Stimulated activated naive CD8-positive, alpha-beta T cell treated with anti-CD3 and anti-CD28 coated beads, Interleukin-15, Interleukin-2, amounts not matched to agents 100 U/mL and 50 U/mL, for 24 hours (primary cell): ENCODE data around the gene DDX31.

Experiments used
- ATAC-seq: fragments of 150-1000 bp; cut with Tn5 transposase; one replicate; pipeline ENCODE4 v1.10.0; 2021
- DNase-seq: peaks from one replicate; pipeline ENCODE4 v3.0.0; 2021

Gene DDX31

DNA sequence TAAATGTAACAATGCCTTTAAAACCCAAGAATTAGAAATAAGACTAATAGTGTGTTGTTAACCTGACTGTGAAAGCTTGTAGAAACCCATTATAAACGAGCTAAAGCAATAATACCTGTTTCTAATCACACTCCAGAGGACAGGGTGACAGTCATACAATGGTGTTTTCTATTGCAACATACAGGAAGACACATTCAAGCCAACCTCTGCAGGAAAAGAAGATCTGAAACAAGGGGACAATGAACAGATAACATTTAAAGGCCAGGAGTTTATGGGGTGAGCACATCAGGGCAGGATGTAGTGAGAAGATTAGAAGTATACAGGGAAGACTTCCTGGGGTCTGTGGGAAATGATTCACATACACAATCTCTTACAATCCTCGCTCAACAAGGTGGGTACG, 73.6 kb downstream of the DDX31 start:
- ATAC-seq (no peak), DNase-seq (no peak)

DNA sequence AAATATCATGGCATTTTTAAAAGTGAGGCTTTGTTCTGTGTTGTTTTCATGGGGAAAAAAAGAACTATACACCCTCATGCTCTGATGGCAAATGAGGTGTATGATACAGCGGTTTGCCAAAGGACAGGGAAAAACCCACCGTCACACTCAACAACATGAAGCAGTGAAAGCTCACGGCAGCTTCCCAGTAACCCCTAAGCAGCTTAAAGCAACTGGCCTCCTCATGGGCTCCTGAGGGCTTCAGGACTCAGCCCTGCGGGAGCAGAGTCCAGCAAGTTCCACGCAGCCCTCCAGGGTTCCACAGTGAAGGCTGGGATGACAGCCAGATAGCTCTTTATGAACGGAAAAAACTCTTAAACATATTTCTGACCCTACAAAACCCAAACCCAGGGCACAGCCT, 74.5 kb downstream of the DDX31 start:
- no peak for DNase-seq
- no peak for ATAC-seq

- DNase-seq (no peak), ATAC-seq (no peak)
These were observed 75.4 kb downstream of the DDX31 start for GRCh38 chr9:132594412-132594811.

DNA sequence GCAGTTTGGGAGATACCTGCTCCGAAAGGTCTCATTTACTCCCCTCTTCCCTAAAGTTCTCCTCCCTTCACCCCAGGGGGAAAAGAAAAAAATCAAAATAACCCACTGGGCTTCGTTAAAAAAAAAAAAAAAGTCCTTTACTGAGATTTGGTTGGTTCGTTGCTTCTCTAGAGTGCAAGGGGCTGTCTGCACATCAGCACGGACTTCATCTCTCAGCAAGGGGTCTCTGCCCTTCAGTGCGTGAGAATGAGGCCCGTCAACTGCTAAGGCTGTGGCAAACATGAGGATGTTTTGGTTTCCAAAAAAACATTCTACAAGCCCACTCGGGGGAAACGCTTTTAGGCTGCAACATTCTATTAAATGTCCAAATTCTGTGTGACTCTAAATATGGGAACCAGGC, 77.3 kb downstream of the DDX31 start:
- ATAC-seq: no peak
- no peak for DNase-seq

GRCh38 chr9:132591751-132592314, 78.0 kb downstream of the DDX31 start:
- ATAC-seq (no peak), DNase-seq (no peak)

- ATAC-seq (no peak), DNase-seq (no peak)
These were observed 78.5 kb downstream of the DDX31 start for GRCh38 chr9:132591244-132591643.

DNA sequence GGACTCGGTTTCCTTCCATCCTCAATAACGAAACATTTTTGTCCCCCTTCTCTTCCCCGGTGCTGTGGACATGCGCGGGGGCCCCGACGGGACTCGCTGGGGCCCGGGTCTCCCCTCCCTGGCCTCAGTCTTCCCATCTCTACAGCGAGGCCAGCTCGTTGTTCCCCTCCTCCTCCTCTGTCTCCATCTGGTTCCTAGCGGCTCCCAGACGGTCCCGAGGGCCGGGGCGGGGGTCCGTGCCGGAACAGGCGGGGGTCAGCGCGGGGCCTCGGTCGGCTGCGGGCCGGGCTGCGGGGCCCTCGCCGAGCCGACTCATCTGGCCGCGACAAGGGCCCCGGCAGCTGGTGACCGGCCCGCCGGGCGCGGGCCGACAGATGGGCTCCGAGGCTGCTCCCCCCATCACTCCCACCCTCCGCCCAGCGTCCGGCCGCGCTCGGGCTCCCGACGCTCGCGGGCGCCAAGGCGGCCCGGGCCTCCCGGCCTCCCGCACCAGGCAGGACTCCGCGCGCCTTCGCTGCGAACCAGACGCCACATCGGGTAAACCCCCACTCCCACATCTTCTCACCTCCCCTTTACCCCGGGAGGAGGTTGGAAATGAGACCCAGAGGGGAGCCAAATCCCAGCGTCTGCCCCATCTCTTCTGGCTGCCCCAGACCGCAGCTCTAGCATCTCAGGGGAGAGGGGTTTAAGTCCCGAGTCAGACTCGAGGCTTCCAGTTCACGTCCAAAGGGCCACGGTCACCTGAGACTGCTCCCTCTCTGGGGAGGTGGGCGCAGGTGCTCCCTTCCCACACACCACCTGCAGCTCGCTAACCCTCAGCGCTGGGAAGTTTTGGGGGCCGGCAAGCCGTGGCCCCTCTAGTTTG, 79.2 kb downstream of the DDX31 start:
- ATAC-seq (no peak), DNase-seq (no peak)

- ATAC-seq (no peak), DNase-seq (no peak)
These were observed 79.8 kb downstream of the DDX31 start for GRCh38 chr9:132590037-132590317.

DNA sequence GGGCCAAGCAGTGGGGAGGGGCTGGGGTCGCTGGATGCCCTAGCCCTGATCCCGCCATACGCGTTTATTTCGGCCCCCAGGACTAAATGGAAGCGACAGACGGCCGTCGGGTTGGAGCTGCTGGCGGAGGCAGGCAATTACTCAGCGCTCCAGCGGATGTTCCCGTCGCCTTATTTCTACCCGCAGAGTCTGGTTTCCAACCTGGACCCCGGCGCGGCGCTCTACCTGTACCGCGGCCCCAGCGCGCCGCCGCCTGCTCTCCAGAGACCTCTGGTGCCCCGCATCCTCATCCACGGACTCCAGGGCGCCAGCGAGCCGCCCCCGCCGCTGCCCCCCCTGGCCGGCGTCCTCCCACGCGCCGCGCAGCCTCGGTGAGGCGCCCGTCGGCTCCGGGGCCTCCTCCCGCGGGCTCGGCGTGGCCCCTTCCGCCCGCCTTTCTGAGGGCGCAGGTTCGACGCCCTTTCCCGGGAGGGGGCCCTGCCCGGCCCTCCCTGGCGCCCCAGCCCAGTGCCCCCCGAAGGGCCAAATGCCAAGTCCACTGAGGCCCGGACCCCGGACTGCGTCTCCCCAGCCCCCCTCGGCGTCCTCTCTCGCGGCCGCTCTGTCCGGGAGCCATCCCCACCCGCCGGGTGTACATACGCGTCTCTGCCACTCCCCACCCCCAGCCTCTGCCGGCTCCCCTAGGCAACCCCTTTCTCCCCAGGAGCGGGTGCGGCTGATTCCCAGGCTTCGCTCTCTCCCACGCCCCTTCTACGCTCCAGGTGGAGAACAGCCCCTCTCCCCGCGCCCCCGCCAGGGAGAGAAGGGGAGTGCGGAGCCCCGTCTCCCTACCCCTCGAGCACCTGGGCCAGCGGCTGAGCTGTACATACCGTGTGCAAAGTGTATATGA, 80.4 kb downstream of the DDX31 start:
- DNase-seq (no peak), ATAC-seq (no peak)

DNA sequence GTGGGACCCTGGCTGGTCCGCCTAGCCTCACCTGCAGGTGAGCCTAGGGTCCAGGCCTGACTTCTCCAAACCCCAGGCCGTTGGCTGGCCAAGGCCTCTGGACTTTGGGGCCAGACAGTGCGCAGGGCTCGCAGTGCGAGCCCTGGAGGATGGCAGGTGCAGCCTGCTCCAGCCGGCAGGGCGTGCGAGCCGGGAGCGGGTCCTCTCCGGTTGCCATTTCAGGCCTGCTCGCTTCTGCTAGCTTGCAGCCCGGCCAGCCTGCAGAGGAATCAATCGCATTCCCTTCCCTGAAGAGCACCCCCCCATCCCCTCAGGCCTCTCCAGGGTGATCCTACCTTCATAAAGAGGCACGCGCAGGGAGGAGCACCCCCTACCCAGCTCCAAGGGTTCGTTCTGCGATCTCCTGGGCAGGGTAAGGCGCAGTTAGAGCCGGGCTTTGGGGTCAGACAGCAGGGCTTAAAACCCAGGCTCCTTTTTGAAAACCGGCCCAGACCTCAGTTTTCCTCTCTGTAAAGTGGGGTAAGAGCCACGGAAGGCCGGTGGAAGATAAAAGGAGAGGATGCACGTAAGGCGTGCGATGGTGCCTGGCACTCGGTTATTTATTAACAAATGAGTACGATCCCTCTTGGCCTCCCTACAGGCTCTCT, 81.2 kb downstream of the DDX31 start:
- DNase-seq (no peak), ATAC-seq (no peak)

DNA sequence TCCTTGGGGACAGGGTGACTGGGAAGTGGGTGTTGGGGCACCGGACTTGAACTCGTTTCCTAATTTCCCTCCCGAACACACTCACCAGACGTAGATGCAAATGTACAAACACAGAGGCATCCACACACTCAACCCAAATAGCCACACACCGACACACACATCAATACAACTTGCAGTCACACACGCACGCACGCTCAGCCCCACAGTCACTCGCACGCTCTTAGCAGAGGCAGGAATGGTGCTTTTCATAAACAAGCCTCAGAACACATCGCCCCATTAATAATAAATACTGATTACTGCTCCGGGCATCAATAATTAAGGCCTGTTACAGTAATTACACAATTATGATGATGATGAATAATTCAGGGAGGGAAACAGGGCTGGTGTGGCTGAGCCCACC, 81.7 kb downstream of the DDX31 start:
- DNase-seq (no peak), ATAC-seq (no peak)

DNA sequence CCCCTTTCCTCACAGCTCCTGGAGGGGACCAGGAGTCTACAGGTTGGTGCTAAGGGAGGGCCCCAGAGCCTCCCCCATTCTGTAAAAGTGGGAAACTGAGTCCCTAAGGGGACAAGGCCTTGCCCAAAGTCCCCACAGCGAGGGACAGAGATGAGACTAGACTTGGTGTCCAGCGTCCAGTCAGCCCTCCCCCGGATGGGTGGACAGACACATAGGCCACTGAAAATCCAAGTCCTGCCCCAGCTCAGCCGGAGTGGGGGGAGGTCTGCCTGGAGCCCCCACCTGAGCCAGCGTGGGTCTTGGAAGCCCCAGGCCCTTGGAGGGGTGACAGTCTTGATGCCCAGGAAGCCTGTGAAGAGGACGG, 82.2 kb downstream of the DDX31 start:
- no peak for ATAC-seq
- DNase-seq: no peak

DNA sequence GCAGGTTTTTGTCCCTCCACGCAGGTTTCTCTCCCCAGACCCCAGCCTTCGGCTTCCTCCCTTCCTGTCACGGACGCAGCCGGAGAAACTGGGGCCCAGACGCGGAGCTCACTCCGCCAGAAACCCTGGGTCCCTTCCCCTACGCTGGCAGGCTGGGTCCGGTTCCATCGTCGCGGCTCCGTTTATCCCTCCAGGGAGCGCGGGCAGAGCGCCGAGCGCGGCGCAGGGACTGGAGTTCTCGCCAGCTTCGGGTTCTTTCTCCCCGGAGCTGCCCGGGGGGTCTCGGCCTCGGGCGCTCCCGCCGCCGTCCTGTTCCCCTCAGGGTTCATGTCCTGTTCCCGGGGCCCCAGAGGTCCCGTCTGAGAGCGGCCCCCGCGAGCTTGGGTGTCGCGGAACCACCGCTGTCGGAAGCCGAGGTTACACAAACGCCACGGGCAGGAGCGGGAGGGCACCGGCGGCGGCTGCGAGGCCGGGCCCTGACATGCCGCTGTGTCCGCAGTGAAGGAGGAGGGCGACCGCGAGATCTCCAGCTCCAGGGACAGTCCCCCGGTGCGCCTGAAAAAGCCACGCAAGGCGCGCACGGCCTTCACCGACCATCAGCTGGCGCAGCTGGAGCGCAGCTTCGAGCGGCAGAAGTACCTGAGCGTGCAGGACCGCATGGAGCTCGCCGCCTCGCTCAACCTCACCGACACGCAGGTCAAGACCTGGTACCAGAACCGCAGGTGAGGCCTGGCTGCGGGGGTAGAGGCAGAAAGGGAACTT, 82.8 kb downstream of the DDX31 start:
- no peak for DNase-seq
- no peak for ATAC-seq

GRCh38 chr9:132585954-132586829, 83.6 kb downstream of the DDX31 start:
- ATAC-seq: no peak
- DNase-seq: no peak

- DNase-seq (no peak), ATAC-seq (no peak)
These were observed 84.9 kb downstream of the DDX31 start for GRCh38 chr9:132584601-132585560.

DNA sequence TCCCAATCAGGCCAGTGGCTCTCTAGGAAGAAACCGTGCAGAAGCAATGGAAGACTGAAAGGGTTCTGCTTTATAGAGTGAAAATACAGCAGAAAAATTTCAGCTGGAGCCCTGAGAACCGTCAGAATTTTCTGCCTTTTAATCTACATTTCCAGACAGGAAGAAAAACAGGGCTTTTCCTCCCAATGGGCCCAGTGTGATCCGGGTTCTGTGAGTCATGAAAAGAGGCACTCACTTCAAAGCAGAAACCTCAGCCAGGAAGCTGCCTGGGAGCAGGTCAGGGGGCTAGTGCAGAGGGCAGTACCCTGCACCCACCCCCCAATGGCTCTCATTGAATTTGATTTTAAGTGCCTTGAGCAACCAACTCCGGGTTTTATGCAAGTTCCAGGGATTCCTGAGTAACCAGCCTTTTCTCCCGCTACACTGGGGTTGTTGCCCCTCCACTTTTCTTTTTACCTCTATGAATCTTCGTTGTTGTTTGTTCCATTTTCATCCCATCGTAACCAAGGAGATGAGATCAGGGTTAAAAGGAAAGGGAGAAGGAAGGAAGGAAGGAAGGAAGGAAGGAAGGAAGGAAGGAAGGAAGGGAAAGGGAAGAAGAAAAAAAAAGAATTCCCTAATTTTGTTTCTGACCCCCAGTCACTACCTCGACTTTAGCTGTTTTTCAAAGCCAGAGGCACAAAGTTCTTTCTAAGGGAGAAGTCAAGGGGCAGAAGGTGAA, 86.0 kb downstream of the DDX31 start:
- no peak for DNase-seq
- ATAC-seq: no peak

GRCh38 chr9:132582786-132583583, 86.8 kb downstream of the DDX31 start:
- ATAC-seq (no peak), DNase-seq (no peak)

DNA sequence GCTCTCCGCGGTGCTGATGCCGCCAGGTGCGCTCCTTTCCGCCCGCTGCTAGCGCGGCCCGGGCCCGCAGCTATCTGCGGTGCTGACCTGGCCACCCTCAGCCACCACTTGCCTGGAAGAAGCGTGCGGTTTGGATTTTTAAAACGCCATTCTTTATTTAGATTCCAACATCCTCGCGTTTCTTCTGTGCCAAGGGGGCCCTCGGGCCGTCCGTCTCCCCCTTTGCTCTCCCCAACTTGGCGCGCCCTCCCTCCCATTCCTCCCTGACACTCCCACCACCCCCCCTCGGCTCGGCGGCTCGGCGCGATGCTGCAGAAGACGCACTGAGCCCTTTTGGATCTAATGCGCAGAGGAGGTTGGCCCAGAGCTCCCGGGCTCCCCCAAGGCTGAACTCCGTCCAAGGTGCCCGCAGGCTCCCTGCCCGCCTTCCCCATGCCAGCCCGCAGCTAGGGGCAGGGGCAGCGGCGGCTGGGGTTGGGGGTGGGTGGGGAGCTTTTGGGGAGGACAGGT, 87.5 kb downstream of the DDX31 start, which contains the start of gene BARHL1:
TSS of gene BARHL1 (plus strand) at position 331 of the 510 bp plus-strand sequence. CDS start 192 bp downstream, outside the sequence.
- DNase-seq (no peak), ATAC-seq (no peak)
